SW 1271 (cell line): ENCODE measurements around the gene ILK.

ENCODE experiments used
- DNase-seq, 2 experiments: peaks; one replicate each; lab custom pipeline; 2025; lab: John Stamatoyannopoulos, UW

The ILK gene

GRCh38 chr11:6636480-6636879 is 32.9 kb downstream of the ILK start:
- DNase-seq, result no peak

GRCh38 chr11:6637871-6638270 is 34.3 kb downstream of the ILK start:
- no peak for DNase-seq

DNA sequence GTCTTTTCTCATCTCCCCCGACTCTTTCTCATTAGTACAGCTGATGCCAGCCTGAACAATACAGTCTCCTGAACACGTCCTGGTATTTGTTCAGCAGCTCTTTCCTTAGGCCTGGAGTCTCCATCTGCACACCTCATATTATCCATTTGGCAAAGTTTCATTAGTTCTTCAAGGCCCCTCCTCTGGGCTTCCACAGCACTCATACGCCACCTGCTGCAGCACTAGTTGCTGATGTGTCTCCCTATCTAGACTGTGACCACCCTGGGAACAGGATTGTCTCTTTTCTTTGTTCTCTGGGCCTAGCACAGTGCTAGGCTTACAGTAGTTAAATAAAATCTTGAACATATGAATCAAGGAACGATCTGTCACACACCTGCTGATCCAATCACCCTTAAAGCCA is 34.9 kb downstream of the ILK start:
- DNase-seq, result no peak

DNA sequence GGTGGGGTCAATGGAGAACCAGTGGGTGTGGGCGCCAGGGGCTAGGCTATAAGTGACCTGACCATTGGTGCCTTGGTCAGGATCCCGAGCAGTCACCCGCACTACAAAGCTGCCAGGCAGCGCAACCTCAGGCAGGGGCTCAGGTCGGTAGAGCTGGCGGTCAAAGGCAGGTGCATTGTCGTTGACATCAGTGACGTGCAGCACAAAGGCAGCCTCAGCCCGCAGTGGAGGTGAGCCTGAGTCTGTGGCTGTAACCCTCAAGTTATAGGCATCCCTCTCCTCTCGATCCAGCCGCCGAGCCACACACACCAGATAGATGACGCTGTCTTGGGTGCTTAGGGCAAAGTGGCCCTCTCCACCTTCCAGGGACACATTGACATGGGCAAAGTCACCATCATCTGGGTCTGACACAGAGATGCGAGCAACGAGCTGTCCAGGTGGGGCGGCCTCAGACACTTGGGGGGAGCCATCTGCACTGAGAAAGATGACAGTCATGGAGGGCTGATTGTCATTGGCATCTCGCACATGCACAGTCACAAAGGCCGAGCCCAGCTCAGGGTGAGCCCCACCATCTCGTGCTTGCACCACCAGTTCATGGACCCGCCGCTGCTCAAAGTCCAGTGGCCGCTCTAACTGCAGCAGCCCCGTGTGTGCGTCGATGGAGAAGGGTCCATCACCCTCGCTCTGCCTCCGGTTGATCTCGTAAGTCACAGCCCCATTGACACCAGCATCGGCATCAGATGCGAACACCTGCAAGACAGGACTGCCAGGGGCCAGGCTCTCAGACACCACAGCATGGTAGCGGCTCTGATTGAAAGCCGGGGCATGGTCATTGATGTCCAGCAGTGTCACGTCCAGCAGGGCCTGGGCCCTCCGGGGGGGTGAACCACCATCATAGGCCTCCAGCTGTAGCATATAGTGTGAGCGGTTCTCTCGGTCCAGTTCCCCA is 36.7 kb downstream of the ILK start:
- DNase-seq, result no peak

GRCh38 chr11:6640985-6641701 is 37.6 kb downstream of the ILK start:
- DNase-seq, result no peak

DNA sequence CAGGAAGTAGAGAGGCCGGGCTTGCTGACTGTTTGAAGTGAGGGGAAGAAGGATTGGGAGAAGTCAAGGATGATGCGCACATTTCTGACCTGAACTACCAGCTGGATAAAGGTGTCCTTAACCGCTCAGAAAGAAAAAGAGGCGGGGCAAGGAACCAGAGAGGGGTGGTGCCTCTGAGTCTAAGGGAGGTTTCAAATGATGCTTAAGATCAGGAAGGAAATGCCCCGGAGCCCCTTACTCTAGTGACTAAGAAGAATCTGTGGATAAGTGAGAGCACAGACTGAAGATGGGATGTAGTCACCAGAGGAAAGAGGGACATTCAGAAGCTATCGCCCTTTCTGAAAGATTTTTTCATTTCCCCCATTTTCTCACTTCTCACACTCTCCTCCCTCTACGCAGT is 39.4 kb downstream of the ILK start:
- no peak for DNase-seq

DNA sequence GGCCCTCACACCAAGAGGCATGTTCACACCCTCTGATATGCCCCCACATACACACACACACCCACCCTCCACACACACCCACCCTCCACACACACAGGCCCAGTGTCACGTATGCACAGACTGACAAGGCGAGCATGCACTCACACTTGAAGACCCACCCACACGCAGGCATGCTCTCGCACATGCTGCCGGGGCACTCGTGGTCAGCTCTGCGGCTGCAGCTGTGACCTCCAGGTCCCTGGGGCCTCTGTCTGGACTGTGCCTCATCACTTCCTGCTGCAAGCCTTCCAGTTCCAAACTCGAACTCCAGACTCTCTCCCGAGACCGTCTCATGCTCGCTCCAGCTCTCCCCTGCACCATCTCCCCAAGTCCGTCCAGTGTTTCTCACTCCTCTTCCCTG is 42.5 kb downstream of the ILK start:
- DNase-seq, result no peak

- no peak for DNase-seq
These were observed 43.0 kb downstream of the ILK start for GRCh38 chr11:6646576-6646917.

- no peak for DNase-seq
These were observed 43.5 kb downstream of the ILK start for GRCh38 chr11:6646918-6647679.

GRCh38 chr11:6647836-6648235 is 44.3 kb downstream of the ILK start:
- DNase-seq, result no peak

DNA sequence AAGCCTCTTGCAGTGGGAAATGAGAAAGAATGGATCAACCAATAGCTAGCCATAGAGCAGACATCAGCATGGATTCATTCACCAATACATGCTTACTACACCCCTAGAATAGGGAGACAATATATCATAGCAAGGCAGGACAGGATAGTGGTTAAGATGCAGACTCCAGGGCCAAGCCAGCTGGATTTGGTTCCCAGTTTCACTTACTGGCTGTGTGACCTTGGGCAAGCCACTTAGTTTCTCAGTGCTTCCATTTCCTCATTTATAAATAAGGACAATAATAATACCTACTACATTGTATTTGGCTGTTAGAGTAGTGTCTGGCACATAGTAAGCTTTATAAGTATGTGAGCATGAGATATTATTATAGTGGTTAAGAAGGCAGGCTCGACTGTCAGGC is 44.9 kb downstream of the ILK start:
- no peak for DNase-seq

DNA sequence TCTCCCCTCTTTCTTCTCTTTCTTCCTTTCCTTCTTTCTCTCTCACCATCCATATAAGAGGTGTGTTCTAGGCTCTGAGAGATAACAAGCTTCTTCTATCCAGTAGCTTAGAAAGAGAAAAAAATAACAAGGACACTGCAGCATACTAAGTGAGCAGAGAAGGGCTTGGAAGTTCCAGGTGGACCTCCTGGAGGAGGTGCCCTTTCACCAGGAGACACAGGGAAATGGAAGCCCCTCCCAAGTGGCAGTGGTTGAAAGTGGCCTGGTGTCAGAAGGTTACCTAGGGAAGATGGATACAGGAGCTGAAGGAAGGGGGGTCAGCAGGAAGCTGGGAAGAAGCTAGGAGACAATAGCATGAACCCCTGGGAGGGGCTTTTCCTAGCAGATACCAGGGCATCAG is 46.5 kb downstream of the ILK start:
- DNase-seq, result no peak

GRCh38 chr11:6650980-6651379 is 47.4 kb downstream of the ILK start:
- DNase-seq, result no peak

GRCh38 chr11:6652182-6652581 is 48.6 kb downstream of the ILK start:
- no peak for DNase-seq

GRCh38 chr11:6653097-6653496 is 49.5 kb downstream of the ILK start:
- no peak for DNase-seq

DNA sequence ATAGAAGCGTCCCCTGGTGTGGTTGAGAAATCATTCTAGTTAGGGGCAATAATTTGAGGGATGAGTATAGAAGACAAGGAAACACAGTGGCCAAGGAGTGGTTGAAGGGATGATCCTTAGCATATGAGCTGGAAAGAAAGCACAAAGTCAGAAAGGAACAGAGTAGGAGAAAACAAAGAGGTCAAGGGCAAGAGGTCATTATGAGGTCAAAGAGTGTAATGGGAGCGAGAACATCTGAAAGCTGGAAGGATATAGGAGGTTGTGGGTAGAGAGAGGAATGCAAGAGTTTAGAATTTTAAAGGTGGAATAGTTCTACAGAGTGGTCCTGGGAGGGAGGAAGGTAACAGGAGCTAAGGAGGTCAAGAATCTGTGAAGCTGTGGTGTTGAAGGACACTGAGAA is 50.1 kb downstream of the ILK start:
- no peak for DNase-seq

- DNase-seq, result no peak
These were observed 50.9 kb downstream of the ILK start for GRCh38 chr11:6654281-6655019.

DNA sequence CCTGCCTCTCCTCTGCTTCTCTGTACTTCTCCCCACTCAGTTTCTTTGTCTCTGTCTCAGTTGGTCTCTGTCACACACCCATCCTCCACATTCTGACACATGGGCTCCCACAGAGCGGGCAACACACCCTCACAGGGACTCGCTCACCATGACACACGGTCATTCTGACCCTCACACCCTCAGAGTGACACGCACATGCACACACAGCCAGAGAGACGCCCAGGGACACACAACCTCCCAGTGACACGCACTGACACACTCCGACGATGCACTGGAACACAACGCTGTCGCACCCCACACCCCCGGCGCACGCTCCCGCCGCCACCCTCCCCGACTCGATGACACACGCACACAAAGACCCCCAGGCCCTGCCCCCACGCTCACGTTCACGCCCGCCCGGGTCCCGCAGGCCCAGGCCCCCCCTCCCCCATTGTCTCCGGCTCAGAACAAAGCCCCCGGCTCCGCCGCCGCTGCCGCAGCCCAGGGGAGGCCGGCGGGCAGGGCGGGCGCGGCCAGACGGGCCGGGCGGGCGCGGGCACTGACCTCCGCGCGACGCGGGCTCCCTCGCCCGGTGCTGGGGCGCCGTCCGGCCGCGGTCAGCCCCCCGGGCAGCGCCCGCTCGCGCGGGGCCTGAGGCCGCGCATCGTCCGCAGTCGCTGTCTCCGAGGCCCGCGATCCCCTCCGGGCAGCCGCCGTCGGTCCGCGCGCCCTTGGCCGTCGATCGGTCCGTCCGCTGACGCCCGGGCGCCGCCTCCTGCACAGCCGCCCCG is 51.6 kb downstream of the ILK start:
- no peak for DNase-seq

DNA sequence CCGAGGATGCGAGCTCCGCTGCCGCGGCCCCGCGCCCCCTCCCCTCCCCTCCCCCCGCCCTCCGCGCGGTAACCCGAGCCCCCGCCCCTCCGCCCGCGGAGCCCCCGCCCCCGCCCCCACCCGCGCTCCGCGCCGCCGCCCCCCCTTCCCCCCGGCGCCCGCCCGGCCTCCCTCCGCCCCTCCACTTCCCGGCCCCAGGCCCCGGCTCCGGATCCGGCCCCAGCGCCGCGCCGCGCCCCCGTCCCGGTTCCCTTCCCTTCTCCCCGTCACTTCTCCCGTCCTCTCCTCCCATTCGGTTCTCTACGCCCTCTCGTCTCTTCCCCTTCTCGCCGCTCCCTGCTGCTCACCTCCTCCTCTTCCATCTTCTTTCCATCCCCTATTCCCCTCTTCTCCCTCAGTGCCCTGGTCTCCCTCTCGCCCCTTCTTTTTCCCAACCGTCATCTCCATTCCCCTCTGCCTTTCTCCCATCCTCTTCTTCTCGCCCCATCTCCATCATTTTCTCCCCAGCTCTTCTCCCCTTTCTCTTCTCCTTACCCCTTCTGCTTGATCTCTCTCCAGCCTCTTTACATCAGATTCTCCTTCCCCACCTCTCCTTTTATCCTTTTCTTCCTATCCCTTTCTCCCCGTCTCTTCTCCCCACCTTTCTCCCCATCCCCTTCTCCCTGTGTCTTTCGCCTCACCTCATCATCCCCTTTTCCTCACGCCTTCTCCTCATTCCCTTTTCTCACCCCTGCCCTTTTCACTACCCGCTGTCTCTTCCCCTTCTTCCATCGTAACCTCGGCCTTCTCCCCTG is 52.4 kb downstream of the ILK start, which contains the start of gene DCHS1:
Gene DCHS1 (minus strand): TSS at position 20 of the 794 bp plus-strand sequence. CDS start 14,196 bp downstream, outside the sequence.
- DNase-seq, result no peak

GRCh38 chr11:6656584-6656915 is 53.0 kb downstream of the ILK start:
- no peak for DNase-seq
